ENCODE data around the gene UBR2. TPM values are rescaled to one million over a fixed set of nuclear protein-coding genes. Genes with fewer than 3 reads are reported as not detected.

Gene UBR2
- total and polyA plus RNA-seq, 9 of the 15 experiments (the other 6 are each of a cell fraction or from before 2014, with no cell fraction given) = 9.1 to 38.9 (median 23.4) TPM

DNA sequence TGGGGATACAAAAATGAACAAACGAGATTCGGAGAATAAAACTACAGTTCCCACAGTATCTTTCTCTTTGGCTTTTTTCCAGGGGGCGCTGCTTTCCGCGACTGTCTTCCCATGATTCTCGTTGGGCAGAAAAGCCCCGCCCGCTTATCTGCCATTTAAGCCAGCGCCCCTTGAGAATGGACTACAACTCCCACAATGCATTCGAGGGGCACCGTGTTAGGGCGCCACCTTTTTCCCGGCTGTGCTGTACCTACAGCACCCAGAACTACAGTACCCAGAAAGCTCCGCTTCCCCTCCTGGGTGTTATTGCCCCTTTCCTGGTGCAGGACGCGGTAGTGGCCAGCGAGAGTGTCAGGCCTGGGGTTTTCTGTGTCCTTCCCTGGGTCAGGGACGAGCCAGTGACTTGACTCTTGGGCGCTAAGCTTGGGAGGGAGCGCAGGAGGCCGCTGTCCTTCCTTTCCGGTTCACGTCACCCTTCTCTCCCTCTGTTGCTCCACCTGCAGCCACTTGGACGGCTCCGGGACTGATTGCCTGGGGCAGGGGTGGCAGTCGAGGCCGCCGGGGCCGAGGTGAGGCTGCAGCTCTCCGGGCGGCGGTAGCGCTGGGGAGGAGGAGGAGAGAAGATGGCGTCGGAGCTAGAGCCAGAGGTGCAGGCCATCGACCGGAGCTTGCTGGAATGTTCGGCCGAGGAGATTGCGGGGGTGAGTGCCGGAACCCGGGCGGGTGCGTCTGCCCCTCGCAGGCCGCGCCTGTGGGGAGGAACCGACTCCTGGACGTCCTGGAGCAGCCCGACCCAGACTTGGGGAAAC is at the start of gene UBR2 (continued):
- TF ChIP-seq, protein P1, sequence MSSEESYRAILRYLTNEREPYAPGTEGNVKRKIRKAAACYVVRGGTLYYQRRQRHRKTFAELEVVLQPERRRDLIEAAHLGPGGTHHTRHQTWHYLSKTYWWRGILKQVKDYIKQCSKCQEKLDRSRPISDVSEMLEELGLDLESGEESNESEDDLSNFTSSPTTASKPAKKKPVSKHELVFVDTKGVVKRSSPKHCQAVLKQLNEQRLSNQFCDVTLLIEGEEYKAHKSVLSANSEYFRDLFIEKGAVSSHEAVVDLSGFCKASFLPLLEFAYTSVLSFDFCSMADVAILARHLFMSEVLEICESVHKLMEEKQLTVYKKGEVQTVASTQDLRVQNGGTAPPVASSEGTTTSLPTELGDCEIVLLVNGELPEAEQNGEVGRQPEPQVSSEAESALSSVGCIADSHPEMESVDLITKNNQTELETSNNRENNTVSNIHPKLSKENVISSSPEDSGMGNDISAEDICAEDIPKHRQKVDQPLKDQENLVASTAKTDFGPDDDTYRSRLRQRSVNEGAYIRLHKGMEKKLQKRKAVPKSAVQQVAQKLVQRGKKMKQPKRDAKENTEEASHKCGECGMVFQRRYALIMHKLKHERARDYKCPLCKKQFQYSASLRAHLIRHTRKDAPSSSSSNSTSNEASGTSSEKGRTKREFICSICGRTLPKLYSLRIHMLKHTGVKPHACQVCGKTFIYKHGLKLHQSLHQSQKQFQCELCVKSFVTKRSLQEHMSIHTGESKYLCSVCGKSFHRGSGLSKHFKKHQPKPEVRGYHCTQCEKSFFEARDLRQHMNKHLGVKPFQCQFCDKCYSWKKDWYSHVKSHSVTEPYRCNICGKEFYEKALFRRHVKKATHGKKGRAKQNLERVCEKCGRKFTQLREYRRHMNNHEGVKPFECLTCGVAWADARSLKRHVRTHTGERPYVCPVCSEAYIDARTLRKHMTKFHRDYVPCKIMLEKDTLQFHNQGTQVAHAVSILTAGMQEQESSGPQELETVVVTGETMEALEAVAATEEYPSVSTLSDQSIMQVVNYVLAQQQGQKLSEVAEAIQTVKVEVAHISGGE (CRISPR knock-in tag; IDR thresholded peaks at IDR 0.05) = peak in 1 of 3 experiments; percentile 94; a peak in 2 of 6 replicates
- TF ChIP-seq ZNF124 (CRISPR knock-in tag; IDR thresholded peaks at IDR 0.05) = no peak
- TF ChIP-seq RBBP5 (IDR thresholded peaks at IDR 0.05; ENCODE audit: borderline replicate concordance, insufficient read depth, low read length, poor library complexity, severe bottlenecking) = peak; percentile 98
- TF ChIP-seq, protein P2, sequence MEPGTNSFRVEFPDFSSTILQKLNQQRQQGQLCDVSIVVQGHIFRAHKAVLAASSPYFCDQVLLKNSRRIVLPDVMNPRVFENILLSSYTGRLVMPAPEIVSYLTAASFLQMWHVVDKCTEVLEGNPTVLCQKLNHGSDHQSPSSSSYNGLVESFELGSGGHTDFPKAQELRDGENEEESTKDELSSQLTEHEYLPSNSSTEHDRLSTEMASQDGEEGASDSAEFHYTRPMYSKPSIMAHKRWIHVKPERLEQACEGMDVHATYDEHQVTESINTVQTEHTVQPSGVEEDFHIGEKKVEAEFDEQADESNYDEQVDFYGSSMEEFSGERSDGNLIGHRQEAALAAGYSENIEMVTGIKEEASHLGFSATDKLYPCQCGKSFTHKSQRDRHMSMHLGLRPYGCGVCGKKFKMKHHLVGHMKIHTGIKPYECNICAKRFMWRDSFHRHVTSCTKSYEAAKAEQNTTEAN (CRISPR knock-in tag; IDR thresholded peaks at IDR 0.05) = no peak
- no peak for TF ChIP-seq NFIX (CRISPR knock-in tag; IDR thresholded peaks at IDR 0.05; ENCODE audit: low read depth)
- TF ChIP-seq, protein P3, sequence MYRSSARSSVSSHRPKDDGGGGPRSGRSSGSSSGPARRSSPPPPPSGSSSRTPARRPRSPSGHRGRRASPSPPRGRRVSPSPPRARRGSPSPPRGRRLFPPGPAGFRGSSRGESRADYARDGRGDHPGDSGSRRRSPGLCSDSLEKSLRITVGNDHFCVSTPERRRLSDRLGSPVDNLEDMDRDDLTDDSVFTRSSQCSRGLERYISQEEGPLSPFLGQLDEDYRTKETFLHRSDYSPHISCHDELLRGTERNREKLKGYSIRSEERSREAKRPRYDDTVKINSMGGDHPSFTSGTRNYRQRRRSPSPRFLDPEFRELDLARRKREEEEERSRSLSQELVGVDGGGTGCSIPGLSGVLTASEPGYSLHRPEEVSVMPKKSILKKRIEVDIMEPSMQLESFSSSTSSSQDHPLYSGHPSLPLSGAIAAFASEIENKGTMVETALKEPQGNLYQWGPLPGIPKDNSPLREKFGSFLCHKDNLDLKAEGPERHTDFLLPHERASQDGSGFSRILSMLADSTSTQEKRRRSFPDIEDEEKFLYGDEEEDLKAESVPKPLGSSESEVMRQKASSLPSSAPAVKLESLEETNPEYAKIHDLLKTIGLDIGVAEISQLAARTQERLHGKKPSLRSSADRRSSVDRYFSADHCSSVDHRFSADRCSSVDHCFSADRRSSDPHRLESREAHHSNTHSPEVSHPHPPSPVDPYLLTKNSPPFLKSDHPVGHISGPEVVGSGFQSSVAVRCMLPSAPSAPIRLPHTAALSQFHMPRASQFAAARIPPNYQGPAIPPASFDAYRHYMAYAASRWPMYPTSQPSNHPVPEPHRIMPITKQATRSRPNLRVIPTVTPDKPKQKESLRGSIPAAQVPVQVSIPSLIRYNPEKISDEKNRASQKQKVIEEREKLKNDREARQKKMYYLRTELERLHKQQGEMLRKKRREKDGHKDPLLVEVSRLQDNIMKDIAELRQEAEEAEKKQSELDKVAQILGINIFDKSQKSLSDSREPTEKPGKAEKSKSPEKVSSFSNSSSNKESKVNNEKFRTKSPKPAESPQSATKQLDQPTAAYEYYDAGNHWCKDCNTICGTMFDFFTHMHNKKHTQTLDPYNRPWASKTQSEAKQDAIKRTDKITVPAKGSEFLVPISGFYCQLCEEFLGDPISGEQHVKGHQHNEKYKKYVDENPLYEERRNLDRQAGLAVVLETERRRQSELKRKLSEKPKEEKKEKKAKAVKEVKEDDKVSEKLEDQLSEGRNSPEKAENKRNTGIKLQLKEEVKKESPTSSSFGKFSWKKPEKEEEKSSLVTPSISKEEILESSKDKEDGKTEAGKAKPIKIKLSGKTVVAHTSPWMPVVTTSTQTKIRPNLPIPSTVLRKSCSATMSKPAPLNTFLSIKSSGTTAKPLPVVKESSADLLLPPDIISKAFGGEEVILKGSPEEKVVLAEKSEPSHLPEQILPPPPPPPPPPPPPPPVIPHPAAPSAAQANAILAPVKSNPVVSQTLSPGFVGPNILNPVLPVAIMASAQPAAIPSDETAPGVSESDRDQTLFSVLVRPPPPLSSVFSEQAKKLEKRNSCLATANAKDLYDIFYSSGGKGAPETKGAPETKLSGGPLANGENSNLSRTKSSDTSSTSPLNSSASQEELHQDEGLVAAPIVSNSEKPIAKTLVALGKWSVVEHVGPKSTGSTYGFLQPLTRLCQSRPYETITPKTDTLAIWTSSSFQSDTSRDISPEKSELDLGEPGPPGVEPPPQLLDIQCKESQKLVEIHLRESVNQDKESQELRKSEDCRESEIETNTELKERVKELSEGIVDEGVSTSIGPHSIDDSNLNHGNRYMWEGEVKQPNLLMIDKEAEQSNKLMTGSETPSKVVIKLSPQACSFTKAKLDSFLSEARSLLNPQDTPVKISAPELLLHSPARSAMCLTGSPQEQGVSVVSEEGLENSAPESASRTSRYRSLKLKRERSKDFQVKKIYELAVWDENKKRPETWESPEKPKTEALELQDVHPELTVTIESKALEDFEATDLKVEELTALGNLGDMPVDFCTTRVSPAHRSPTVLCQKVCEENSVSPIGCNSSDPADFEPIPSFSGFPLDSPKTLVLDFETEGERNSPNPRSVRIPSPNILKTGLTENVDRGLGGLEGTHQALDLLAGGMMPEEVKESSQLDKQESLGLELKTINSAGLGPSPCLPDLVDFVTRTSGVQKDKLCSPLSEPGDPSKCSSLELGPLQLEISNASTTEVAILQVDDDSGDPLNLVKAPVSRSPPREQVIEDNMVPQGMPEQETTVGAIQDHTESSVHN (IDR thresholded peaks at IDR 0.05; ENCODE audit: borderline replicate concordance in 1 of 2, low read depth in 1 of 2) = no peak
- no peak for TF ChIP-seq HDGF (IDR thresholded peaks at IDR 0.05)
- no peak for TF ChIP-seq RBM34 (IDR thresholded peaks at IDR 0.05; ENCODE audit: borderline replicate concordance, insufficient read depth, low read length)
- TF ChIP-seq HLTF (IDR thresholded peaks at IDR 0.05) = 0 out of 2 replicates have a peak, but pooled peaks have one; percentile 52
- peak; percentile 45; the same call in 1 of the 2 replicates for TF ChIP-seq TCF3 (CRISPR knock-in tag; IDR thresholded peaks at IDR 0.05)
- peak; percentile 95 for TF ChIP-seq ZNF644 (tag; IDR thresholded peaks at IDR 0.05; ENCODE audit: low read depth)
- TF ChIP-seq FOXP1 (CRISPR knock-in tag; IDR thresholded peaks at IDR 0.05) = peak; percentile 82; the same call in 1 of the 2 replicates
